ENCODE data around the gene SYNE2. TPM values are rescaled to one million over a fixed set of nuclear protein-coding genes. Genes with fewer than 3 reads are reported as not detected.

Gene SYNE2
- total RNA-seq, 1 donor from 2014 or later, result 121 TPM

DNA sequence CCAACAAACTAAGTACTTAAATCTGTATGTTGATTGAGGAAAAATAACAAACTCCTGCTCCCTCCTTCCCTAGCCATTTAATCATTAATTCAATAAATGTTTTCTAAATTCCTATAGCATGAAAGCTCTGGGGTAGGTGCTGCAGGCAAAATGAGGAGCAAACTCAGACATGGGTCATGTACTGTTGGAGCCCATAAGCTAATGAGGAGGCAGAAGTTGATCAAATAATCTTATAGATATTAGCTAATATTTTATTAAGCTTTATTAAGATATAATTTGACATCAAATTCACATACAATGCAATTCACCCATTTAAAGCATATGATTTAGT lies 70.6 kb downstream of the SYNE2 start:
- no peak for ATAC-seq
- peak overlapping the region; percentile 70 for H3K27ac ChIP-seq

DNA sequence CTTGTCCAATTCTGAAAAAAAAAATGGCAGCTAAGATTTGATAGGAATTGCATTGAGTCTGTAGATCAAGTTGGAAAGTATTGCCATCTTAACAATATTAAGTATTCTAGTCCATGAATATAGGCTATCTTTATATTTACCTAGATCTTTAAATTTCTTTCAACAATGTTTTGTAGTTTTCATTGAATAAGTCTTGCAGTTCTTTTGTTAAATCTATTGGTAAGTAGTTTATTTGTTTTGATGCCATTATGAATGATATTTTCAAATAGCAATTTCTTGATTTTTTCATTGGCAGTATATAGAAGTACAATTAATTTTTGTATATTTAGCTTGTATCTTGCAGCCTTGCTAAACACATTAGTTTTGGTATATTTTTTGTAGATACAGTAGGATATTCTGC lies 71.6 kb downstream of the SYNE2 start:
- peaks cover 7% of the 10 kb centered on the region for H3K4me1 ChIP-seq
- no peaks in the 10 kb centered on the region for H3K9me3 ChIP-seq
- H3K27ac ChIP-seq, result no peak overlapping the region
- H3K27me3 ChIP-seq, result no peaks in the 10 kb centered on the region
- TF ChIP-seq, protein P1, sequence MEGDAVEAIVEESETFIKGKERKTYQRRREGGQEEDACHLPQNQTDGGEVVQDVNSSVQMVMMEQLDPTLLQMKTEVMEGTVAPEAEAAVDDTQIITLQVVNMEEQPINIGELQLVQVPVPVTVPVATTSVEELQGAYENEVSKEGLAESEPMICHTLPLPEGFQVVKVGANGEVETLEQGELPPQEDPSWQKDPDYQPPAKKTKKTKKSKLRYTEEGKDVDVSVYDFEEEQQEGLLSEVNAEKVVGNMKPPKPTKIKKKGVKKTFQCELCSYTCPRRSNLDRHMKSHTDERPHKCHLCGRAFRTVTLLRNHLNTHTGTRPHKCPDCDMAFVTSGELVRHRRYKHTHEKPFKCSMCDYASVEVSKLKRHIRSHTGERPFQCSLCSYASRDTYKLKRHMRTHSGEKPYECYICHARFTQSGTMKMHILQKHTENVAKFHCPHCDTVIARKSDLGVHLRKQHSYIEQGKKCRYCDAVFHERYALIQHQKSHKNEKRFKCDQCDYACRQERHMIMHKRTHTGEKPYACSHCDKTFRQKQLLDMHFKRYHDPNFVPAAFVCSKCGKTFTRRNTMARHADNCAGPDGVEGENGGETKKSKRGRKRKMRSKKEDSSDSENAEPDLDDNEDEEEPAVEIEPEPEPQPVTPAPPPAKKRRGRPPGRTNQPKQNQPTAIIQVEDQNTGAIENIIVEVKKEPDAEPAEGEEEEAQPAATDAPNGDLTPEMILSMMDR (IDR thresholded peaks at IDR 0.05), result no peak
- DNase-seq (no peak), ATAC-seq (no peak)
- intact Hi-C loops (cut with DNase I), result no loop called here
- H3K36me3 ChIP-seq, result no peaks in the 10 kb centered on the region
- H3K4me3 ChIP-seq, result no peak overlapping the region

More for the DNA sequence above, 70.6 kb downstream of the SYNE2 start:
- H3K4me3 ChIP-seq, result no peak overlapping the region
- no peaks in the 10 kb centered on the region for H3K27me3 ChIP-seq
- TF ChIP-seq, protein P1 (IDR thresholded peaks at IDR 0.05), result no peak
- DNase-seq, result no peak
- H3K4me1 ChIP-seq, result peaks cover 7% of the 10 kb centered on the region
- no peaks in the 10 kb centered on the region for H3K36me3 ChIP-seq
- intact Hi-C loops (cut with DNase I), result no loop called here
- H3K9me3 ChIP-seq, result no peaks in the 10 kb centered on the region

DNA sequence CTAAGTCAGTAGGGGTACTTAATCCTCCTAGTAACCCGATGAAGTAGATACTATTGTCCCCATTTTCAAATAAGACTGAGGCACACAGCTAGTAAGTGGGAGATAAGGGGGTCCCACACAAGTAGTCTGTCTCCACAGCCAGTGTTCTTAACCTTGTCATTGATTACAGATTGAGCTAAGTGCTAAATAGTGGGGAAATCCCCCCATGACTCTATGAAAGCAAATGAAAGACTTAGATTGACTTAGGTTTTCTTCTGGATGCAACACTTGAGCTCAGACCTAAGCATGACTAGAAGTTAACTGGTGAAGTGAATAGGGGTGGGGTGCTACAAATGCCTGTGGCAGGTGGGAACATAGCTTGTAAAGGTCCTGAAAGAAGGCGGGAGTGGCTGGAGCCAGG lies 73.8 kb downstream of the SYNE2 start:
- no peaks in the 10 kb centered on the region for H3K36me3 ChIP-seq
- no peak overlapping the region for H3K27ac ChIP-seq
- no peak for DNase-seq
- intact Hi-C loops (cut with DNase I), result no loop called here
- peaks cover 7% of the 10 kb centered on the region for H3K4me1 ChIP-seq
- TF ChIP-seq, protein P1 (IDR thresholded peaks at IDR 0.05), result no peak
- H3K27me3 ChIP-seq, result no peaks in the 10 kb centered on the region
- no peak for ATAC-seq
- no peaks in the 10 kb centered on the region for H3K9me3 ChIP-seq
- no peak overlapping the region for H3K4me3 ChIP-seq

DNA sequence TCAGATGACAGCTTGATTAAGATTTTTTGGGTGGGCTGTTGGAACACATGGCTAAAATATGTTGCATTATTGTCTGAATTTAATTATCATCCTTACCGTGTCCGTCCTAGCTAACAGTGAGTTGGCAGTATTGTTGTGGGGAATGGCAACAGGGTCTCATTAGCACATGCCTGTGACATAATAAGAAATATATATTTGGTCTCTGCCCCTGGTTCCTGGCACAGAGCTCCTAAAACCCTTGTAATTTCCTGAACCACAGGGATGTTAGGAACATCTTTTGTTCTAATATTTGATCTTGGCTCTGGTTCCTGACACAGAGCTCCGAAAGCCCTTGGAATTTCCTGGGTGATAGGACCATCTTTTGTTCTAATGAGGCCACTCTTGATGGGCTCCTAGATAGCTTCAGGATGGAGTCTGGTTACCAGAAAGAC lies 76.0 kb downstream of the SYNE2 start:
- Histone ChIP-seq H3K36me3 (no peaks in the 10 kb centered on the region), H3K4me3 (no peak overlapping the region), H3K9me3 (no peaks in the 10 kb centered on the region), H3K27me3 (no peaks in the 10 kb centered on the region), H3K27ac (no peak overlapping the region), H3K4me1 (peaks cover under 1% of the 10 kb centered on the region)
- DNase-seq (no peak), ATAC-seq (no peak)
- intact Hi-C loops (cut with DNase I), result no loop called here
- TF ChIP-seq, protein P1 (IDR thresholded peaks at IDR 0.05), result no peak

DNA sequence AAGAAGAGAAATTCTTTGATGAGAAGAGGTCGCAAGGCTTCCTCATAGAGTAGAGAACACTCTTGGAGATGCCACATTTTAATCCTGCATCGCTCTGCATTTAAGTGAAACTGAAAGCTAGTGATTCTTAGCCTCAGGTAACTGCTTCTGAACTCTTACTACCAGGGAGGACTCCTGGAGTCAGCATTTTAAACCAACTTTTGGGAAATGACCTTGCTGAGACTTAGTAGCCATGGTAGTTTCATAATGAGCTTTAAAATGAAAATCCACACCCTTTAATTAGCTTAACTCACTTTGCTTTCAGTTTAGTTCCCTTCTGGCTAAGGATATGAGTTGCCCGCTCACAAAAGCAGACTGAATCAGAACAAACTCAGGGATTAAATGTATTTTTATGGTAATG lies 80.3 kb downstream of the SYNE2 start:
- intact Hi-C loops (cut with DNase I), result no loop called here
- peak; percentile 28 for ATAC-seq
- H3K27ac ChIP-seq, result no peak overlapping the region

More for the DNA sequence above, 80.3 kb downstream of the SYNE2 start:
- DNase-seq, result no peak
- no peaks in the 10 kb centered on the region for H3K9me3 ChIP-seq
- no peak overlapping the region for H3K4me3 ChIP-seq
- TF ChIP-seq, protein P1 (IDR thresholded peaks at IDR 0.05), result no peak
- no peaks in the 10 kb centered on the region for H3K27me3 ChIP-seq
- no peaks in the 10 kb centered on the region for H3K4me1 ChIP-seq
- H3K36me3 ChIP-seq, result no peaks in the 10 kb centered on the region

All from upper lobe of right lung (tissue), 1 donor.